HepG2 (cell line): ENCODE data around the gene RIPPLY1. TPM values are rescaled to one million over a fixed set of nuclear protein-coding genes. Genes with fewer than 3 reads are reported as not detected.

Experiments used
- ATAC-seq: fragments of 200-7000 bp; cut with Tn5 transposase; 3 replicates; pipeline ENCODE4 v1.9.1; 2020; ENCODE audit warnings: mild to moderate bottlenecking, moderate library complexity
- BruUV-seq: library from RNA; stranded (reverse); fragments of 400-500 nt; replicated peaks from 2 replicates; lab custom pipeline; 2021; lab: Mats Ljungman, UMichigan
- CTCF ChIA-PET: fragments of 300-600 bp; formaldehyde crosslinking; extraction: SDS; loops from one replicate; lab custom pipeline; 2021; ENCODE audit warnings: low total read pairs, inconsistent platforms, low intra/inter-chr PET ratio; lab: Yijun Ruan, JAX
- POLR2A ChIA-PET: fragments of 350-600 bp; sonication (Branson Sonifier 250); formaldehyde crosslinking; loops from one replicate; lab custom pipeline; 2020; ENCODE audit warnings: antibody characterized with exemption, inconsistent platforms; lab: Yijun Ruan, JAX
- DNase-seq: peaks from one replicate; pipeline ENCODE4 v3.0.0-alpha.2; 2015; ENCODE audit warnings: low spot score
- FAIRE-seq: peaks from 3 replicates; lab custom pipeline; 2011; peaks lifted over from hg19 to GRCh38; lab: Jason Lieb, UNC
- H2AFZ ChIP-seq: one replicate; pipeline ENCODE4 v1.6.1; 2011; ENCODE audit warnings: low read length, inconsistent platforms
- H3K27ac ChIP-seq: fragments of 300-600 bp; 3 replicates; pipeline ENCODE4 v1.8.0; 2011; ENCODE audit warnings: mixed run types, mild to moderate bottlenecking, mixed read lengths, low read length, inconsistent platforms; ENCODE audit not compliant: insufficient read depth; ENCODE audit errors: extremely low read length
- H3K27me3 ChIP-seq, 2 experiments: fragments of 200-600 bp in 1 of 2; 2 replicates in 1 of 2; 3 replicates in 1 of 2; pipeline versions ENCODE4 v1.6.0 to v1.8.0; 2011; ENCODE audit warnings: low read length in 2 of 2, mild to moderate bottlenecking in 2 of 2, moderate library complexity in 2 of 2, inconsistent platforms in 1 of 2; ENCODE audit not compliant: insufficient read depth in 2 of 2, control insufficient read depth in 1 of 2
- H3K36me3 ChIP-seq, 2 experiments: fragments of 200-600 bp in 1 of 2; replicated peaks in 1 of 2; 2 replicates in 1 of 2; 3 replicates in 1 of 2; pipeline versions ENCODE4 v1.5.1 to v1.8.0; 2011; ENCODE audit warnings: low read length in 2 of 2, inconsistent platforms in 1 of 2; ENCODE audit not compliant: insufficient read depth in 2 of 2, control insufficient read depth in 1 of 2
- H3K4me1 ChIP-seq: 2 replicates; pipeline ENCODE4 v1.5.1; 2012; ENCODE audit warnings: low read length, inconsistent platforms; ENCODE audit not compliant: insufficient read depth
- H3K4me2 ChIP-seq: 2 replicates; pipeline ENCODE4 v1.6.0; 2011; ENCODE audit warnings: low read depth, low read length, inconsistent platforms
- H3K4me3 ChIP-seq, 3 experiments: fragments of 200-600 bp in 1 of 3; sonication (generic), shearing (Covaris generic) in 1 of 3; replicated peaks in 1 of 3; 2 replicates each; pipeline ENCODE4 v1.5.1; 2011 to 2016; ENCODE audit warnings: low read length in 3 of 3, inconsistent platforms in 2 of 3, low read depth in 2 of 3, mild to moderate bottlenecking in 2 of 3, control low read depth in 1 of 3, mixed read lengths in 1 of 3; ENCODE audit not compliant: insufficient read depth in 1 of 3
- H3K79me2 ChIP-seq: one replicate; pipeline ENCODE4 v1.6.1; 2011; ENCODE audit warnings: low read length, inconsistent platforms; ENCODE audit not compliant: insufficient read depth
- H3K9ac ChIP-seq: 2 replicates; pipeline ENCODE4 v1.6.0; 2011; ENCODE audit warnings: mild to moderate bottlenecking, low read depth, low read length, inconsistent platforms; ENCODE audit not compliant: insufficient read depth
- H3K9me3 ChIP-seq: 2 replicates; pipeline ENCODE4 v1.5.1; 2012; ENCODE audit warnings: mild to moderate bottlenecking, low read length
- H4K20me1 ChIP-seq: 2 replicates; pipeline ENCODE4 v1.6.0; 2011; ENCODE audit warnings: inconsistent platforms, mild to moderate bottlenecking, low read length, moderate library complexity; ENCODE audit not compliant: insufficient read depth
- AGO1 ChIP-seq: fragments of 200-400 bp; formaldehyde crosslinking; IDR thresholded peaks from 2 replicates; pipeline ENCODE4 v1.6.1; 2017; ENCODE audit warnings: mild to moderate bottlenecking, low read depth, low read length, moderate library complexity; ENCODE audit not compliant: poor library complexity, severe bottlenecking
- BRCA1 ChIP-seq: sonication (generic); formaldehyde crosslinking; IDR thresholded peaks from 2 replicates; pipeline ENCODE4 v1.4.0; 2020; ENCODE audit warnings: missing genetic modification reagents
- CBFB ChIP-seq: sonication (generic); formaldehyde crosslinking; IDR thresholded peaks from 2 replicates; pipeline ENCODE4 v1.4.0; 2020; ENCODE audit warnings: missing genetic modification reagents
- DR1 ChIP-seq: sonication (generic); formaldehyde crosslinking; IDR thresholded peaks from 2 replicates; pipeline ENCODE4 v1.8.0; 2021; ENCODE audit warnings: mild to moderate bottlenecking, missing genetic modification reagents, inconsistent platforms
- GTF2F1 ChIP-seq: fragments of 150-350 bp; IDR thresholded peaks from 2 replicates; pipeline ENCODE4 v1.6.1; 2014; ENCODE audit warnings: low read length
- MATR3 ChIP-seq: sonication (generic); formaldehyde crosslinking; IDR thresholded peaks from 2 replicates; pipeline ENCODE4 v1.4.0; 2020; ENCODE audit warnings: missing genetic modification reagents
- NFAT5 ChIP-seq: sonication (generic); formaldehyde crosslinking; IDR thresholded peaks from 2 replicates; pipeline ENCODE4 v1.4.0; 2020; ENCODE audit warnings: missing genetic modification reagents
- PRMT3 ChIP-seq: sonication (generic); formaldehyde crosslinking; IDR thresholded peaks from 2 replicates; pipeline ENCODE4 v1.8.1; 2022; ENCODE audit warnings: low read depth, mild to moderate bottlenecking, moderate library complexity, missing genetic modification reagents, borderline replicate concordance
- SKI ChIP-seq: fragments of 450-650 bp; IDR thresholded peaks from one replicate; pipeline ENCODE4 v1.6.1; 2018; ENCODE audit warnings: mild to moderate bottlenecking; ENCODE audit not compliant: partially characterized antibody
- SRSF9 ChIP-seq: fragments of 200-400 bp; formaldehyde crosslinking; IDR thresholded peaks from 2 replicates; pipeline ENCODE4 v1.6.1; 2018; ENCODE audit warnings: borderline replicate concordance, mild to moderate bottlenecking, low read depth, low read length; ENCODE audit not compliant: insufficient read depth, poor library complexity, severe bottlenecking
- ZNF275 ChIP-seq: sonication (generic); formaldehyde crosslinking; IDR thresholded peaks from 2 replicates; pipeline ENCODE4 v1.8.0; 2022; ENCODE audit warnings: missing genetic modification reagents, mild to moderate bottlenecking, inconsistent platforms, borderline replicate concordance
- ZSCAN9 ChIP-seq: IDR thresholded peaks from 2 replicates; pipeline ENCODE4 v1.6.1; 2016; ENCODE audit warnings: borderline replicate concordance
- WGBS: methylation state at CpG from one replicate; pipeline ENCODE4 v1.1.6; 2017; ENCODE audit warnings: low lambda C conversion rate; 5-methylcytosine and 5-hydroxymethylcytosine counted together
- in situ Hi-C: cut with HindIII; loops from 2 replicates; pipeline ENCODE4 v1.10.0; 2017; ENCODE audit warnings: low pct_unique_long_range_greater_than_20kb; ENCODE audit not compliant: extremely low pct_ligation_motif_present
- intact Hi-C: fragments of 100-400 bp; cut with micrococcal nuclease; formaldehyde crosslinking; loops from one replicate; pipeline ENCODE4 v1.10.0; 2022; ENCODE audit not compliant: unreplicated experiment
- polyA plus RNA-seq, 8 experiments: library from polyadenylated mRNA; depleted of rRNA in 3 of 8; stranded (reverse) in 7 of 8; unstranded in 1 of 8; fragments of >200 nt; fragmentation: Illumina TruSeq in 4 of 8; extraction: Trizol in 4 of 8; gene quantifications; 2 replicates each; pipeline versions ENCODE4 v1.2.1 to v1.2.3, GENCODE V29; 2011 to 2016; ENCODE audit warnings: low read depth in 4 of 8, missing spikeins in 1 of 8, mixed read lengths in 1 of 8; ENCODE audit not compliant: insufficient read depth in 1 of 8
- total RNA-seq, 5 experiments: library from RNA; depleted of rRNA; stranded (reverse); fragments of >200 nt; fragmentation: Illumina TruSeq; extraction: Trizol; gene quantifications; 2 replicates each; pipeline ENCODE4 v1.2.3, GENCODE V29; 2016; ENCODE audit warnings: low read depth in 1 of 5

Gene RIPPLY1
- total and polyA plus RNA-seq, 2 of the 13 experiments (the other 11 are each of a cell fraction or from before 2014, with no cell fraction given): 0.41 to 0.49 TPM

DNA sequence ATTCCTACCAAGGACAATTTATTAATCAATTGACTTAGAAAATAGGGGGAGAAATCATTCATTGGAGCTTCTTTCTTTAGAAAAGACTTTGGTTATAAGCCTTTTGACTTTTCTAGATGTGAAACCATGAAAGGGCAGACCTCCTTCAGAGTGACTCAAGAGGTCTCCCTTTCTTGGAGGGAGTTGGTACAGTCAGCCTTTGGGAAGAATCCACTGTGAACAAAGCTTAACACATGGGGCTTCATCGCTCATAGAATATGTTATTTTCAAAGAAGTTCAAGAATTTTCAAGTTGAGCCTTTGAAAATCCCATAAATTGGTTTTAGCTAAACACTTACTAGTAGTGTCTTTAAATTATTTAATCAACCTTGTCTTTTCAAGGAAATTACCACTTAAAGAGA is 28.0 kb downstream of the RIPPLY1 start:
- peak; percentile 47 for FAIRE-seq
- CTCF ChIA-PET: no interaction called here
- ATAC-seq: no peak

More for the DNA sequence above, 28.0 kb downstream of the RIPPLY1 start:
- Histone ChIP-seq H4K20me1 (no peaks in the 10 kb centered on the region), H3K79me2 (no peaks in the 10 kb centered on the region), H3K4me2 (no peak overlapping the region), H3K27me3 (no peaks in the 10 kb centered on the region), H3K9ac (no peak overlapping the region), H3K4me3 (no peak overlapping the region), H3K27ac (no peak overlapping the region), H3K36me3 (no peaks in the 10 kb centered on the region; a peak in 1 of 5 replicates), H3K9me3 (no peaks in the 10 kb centered on the region), H3K4me1 (no peaks in the 10 kb centered on the region), H2AFZ (no peak overlapping the region)
- in situ Hi-C loops: no loop called here
- DNase-seq: no peak
- POLR2A ChIA-PET: no interaction called here
- BruUV-seq: no TSS peak
- no peak for TF ChIP-seq CBFB (CRISPR knock-in tag)
- TF ChIP-seq SRSF9: no peak
- no peak for TF ChIP-seq DR1 (CRISPR knock-in tag)
- no peak for TF ChIP-seq NFAT5
- no peak for TF ChIP-seq BRCA1 (CRISPR knock-in tag)
- no peak for TF ChIP-seq MATR3 (CRISPR knock-in tag)
- no peak for TF ChIP-seq GTF2F1
- TF ChIP-seq SKI: no peak
- no peak for TF ChIP-seq ZNF275 (CRISPR knock-in tag)
- no peak for TF ChIP-seq PRMT3 (CRISPR knock-in tag)
- TF ChIP-seq ZSCAN9 (CRISPR knock-in tag): no peak
- TF ChIP-seq AGO1: no peak
- 100% methylated on average over 1 of the region's 1 CpG for WGBS
- intact Hi-C loops: no loop called here
